Esophagus muscularis mucosa (tissue), 4 donors: ENCODE measurements around the gene FBXW8.

ENCODE experiments used
- CTCF ChIP-seq, 3 experiments: fragments of 200-600 bp in 2 of 3; fragments of 450-650 bp in 1 of 3; sonication (generic) in 2 of 3; IDR thresholded peaks; one replicate each; pipeline ENCODE4 v1.5.1; 2017 to 2019; ENCODE audit warnings: antibody characterized with exemption in 3 of 3, mild to moderate bottlenecking in 2 of 3, moderate library complexity in 1 of 3
- EP300 ChIP-seq: sonication (generic); formaldehyde crosslinking; IDR thresholded peaks from one replicate; pipeline ENCODE4 v1.6.1; 2017; ENCODE audit warnings: antibody characterized with exemption
- POLR2A ChIP-seq: fragments of 450-650 bp; IDR thresholded peaks from one replicate; pipeline ENCODE4 v1.6.1; 2017; ENCODE audit warnings: antibody characterized with exemption, moderate library complexity, mild to moderate bottlenecking, low read depth

- TF ChIP-seq EP300 (no peak), CTCF (IDR thresholded peaks at IDR 0.05) (no peak), POLR2A (no peak)
Observed at GRCh38 chr12:117046861-117047530, 136.2 kb downstream of the FBXW8 start.
